Astrocyte (in vitro differentiated cells and primary cell): ENCODE data around the gene CDC14B. TPM values are rescaled to one million over a fixed set of nuclear protein-coding genes. Genes with fewer than 3 reads are reported as not detected.
A peak's percentile ranks its signal among the peaks of the same experiment; 100 is the strongest.
"Not testable (repeated sequence)": the region's sequence is repeated elsewhere in the genome, so short reads cannot be mapped to it uniquely, and the experiment has no call there.

Experiments
- DNase-seq: peaks from one replicate; pipeline ENCODE4 v3.0.0-alpha.2; 2010; ENCODE audit warnings: low read depth
- FAIRE-seq: peaks from 2 replicates; lab custom pipeline; 2011; peaks lifted over from hg19 to GRCh38; lab: Jason Lieb, UNC
- H2AFZ ChIP-seq: 2 replicates; pipeline ENCODE4 v1.6.0; 2012; ENCODE audit warnings: low read depth, low read length, inconsistent platforms
- H3K27ac ChIP-seq: 2 replicates; pipeline ENCODE4 v1.5.1; 2011; ENCODE audit warnings: low read depth, low read length, inconsistent platforms
- H3K27me3 ChIP-seq: 2 replicates; pipeline ENCODE4 v1.6.0; 2011; ENCODE audit warnings: low read length, inconsistent platforms; ENCODE audit not compliant: insufficient read depth
- H3K36me3 ChIP-seq: 2 replicates; pipeline ENCODE4 v1.5.1; 2011; ENCODE audit warnings: low read length, inconsistent platforms; ENCODE audit not compliant: insufficient read depth
- H3K4me1 ChIP-seq: 2 replicates; pipeline ENCODE4 v1.5.1; 2011; ENCODE audit warnings: low read length, inconsistent platforms; ENCODE audit not compliant: insufficient read depth
- H3K4me2 ChIP-seq: 2 replicates; pipeline ENCODE4 v1.6.0; 2012; ENCODE audit warnings: low read length, inconsistent platforms
- H3K4me3 ChIP-seq: 2 replicates; pipeline ENCODE4 v1.5.1; 2011; ENCODE audit warnings: low read depth, mild to moderate bottlenecking, low read length, inconsistent platforms; ENCODE audit not compliant: insufficient read depth
- H3K79me2 ChIP-seq: 2 replicates; pipeline ENCODE4 v1.6.0; 2012; ENCODE audit warnings: mild to moderate bottlenecking, low read length, inconsistent platforms; ENCODE audit not compliant: insufficient read depth
- H3K9ac ChIP-seq: 2 replicates; pipeline ENCODE4 v1.6.0; 2012; ENCODE audit warnings: mild to moderate bottlenecking, low read length, inconsistent platforms
- H3K9me3 ChIP-seq: 2 replicates; pipeline ENCODE4 v1.5.1; 2012; ENCODE audit warnings: low read depth, mild to moderate bottlenecking, low read length, inconsistent platforms; ENCODE audit not compliant: insufficient read depth
- H4K20me1 ChIP-seq: 2 replicates; pipeline ENCODE4 v1.6.0; 2012; ENCODE audit warnings: low read length, inconsistent platforms; ENCODE audit not compliant: insufficient read depth
- H3K27ac Mint-ChIP-seq: one replicate; pipeline ENCODE4 v1.8.0; 2021; ENCODE audit warnings: mild to moderate bottlenecking, mixed read lengths; ENCODE audit not compliant: unreplicated experiment
- H3K27me3 Mint-ChIP-seq: one replicate; pipeline ENCODE4 v1.8.0; 2021; ENCODE audit warnings: low read depth, mixed read lengths; ENCODE audit not compliant: unreplicated experiment
- H3K36me3 Mint-ChIP-seq: one replicate; pipeline ENCODE4 v1.8.0; 2021; ENCODE audit warnings: low read depth, mixed read lengths; ENCODE audit not compliant: unreplicated experiment
- H3K4me1 Mint-ChIP-seq: one replicate; pipeline ENCODE4 v1.8.0; 2021; ENCODE audit warnings: low read depth, mixed read lengths; ENCODE audit not compliant: unreplicated experiment
- H3K4me3 Mint-ChIP-seq: one replicate; pipeline ENCODE4 v1.8.0; 2021; ENCODE audit warnings: mild to moderate bottlenecking, moderate library complexity, mixed read lengths; ENCODE audit not compliant: unreplicated experiment
- H3K9me3 Mint-ChIP-seq: one replicate; pipeline ENCODE4 v1.8.0; 2021; ENCODE audit warnings: mild to moderate bottlenecking, mixed read lengths; ENCODE audit not compliant: unreplicated experiment
- EZH2 ChIP-seq: IDR thresholded peaks from 2 replicates; pipeline ENCODE4 v1.6.1; 2012; ENCODE audit warnings: mild to moderate bottlenecking, low read length, inconsistent platforms; ENCODE audit not compliant: insufficient read depth
- total RNA-seq: library from RNA; stranded (reverse); gene quantifications from 2 replicates; pipeline ENCODE4 v1.2.1, GENCODE V29; 2021
- TF ChIP-seq, protein P1 (sequence below): IDR thresholded peaks from 2 replicates; pipeline ENCODE4 v1.5.1; 2011; ENCODE audit warnings: low read depth, mild to moderate bottlenecking, inconsistent platforms, low read length, moderate library complexity; ENCODE audit not compliant: insufficient read depth

CDC14B gene
- total RNA-seq, 1 donor from 2014 or later, result 22.5 TPM

- Mint-ChIP-seq H3K27me3 (no peaks in the 10 kb centered on the region), H3K9me3 (no peaks in the 10 kb centered on the region), H3K36me3 (no peaks in the 10 kb centered on the region), H3K4me3 (no peak overlapping the region), H3K4me1 (peaks cover 9% of the 10 kb centered on the region), H3K27ac (no peak overlapping the region)
- TF ChIP-seq, protein P1, sequence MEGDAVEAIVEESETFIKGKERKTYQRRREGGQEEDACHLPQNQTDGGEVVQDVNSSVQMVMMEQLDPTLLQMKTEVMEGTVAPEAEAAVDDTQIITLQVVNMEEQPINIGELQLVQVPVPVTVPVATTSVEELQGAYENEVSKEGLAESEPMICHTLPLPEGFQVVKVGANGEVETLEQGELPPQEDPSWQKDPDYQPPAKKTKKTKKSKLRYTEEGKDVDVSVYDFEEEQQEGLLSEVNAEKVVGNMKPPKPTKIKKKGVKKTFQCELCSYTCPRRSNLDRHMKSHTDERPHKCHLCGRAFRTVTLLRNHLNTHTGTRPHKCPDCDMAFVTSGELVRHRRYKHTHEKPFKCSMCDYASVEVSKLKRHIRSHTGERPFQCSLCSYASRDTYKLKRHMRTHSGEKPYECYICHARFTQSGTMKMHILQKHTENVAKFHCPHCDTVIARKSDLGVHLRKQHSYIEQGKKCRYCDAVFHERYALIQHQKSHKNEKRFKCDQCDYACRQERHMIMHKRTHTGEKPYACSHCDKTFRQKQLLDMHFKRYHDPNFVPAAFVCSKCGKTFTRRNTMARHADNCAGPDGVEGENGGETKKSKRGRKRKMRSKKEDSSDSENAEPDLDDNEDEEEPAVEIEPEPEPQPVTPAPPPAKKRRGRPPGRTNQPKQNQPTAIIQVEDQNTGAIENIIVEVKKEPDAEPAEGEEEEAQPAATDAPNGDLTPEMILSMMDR, result no peak
- TF ChIP-seq EZH2, result no peak
- Histone ChIP-seq H3K9me3 (no peaks in the 10 kb centered on the region), H3K9ac (no peak overlapping the region), H4K20me1 (peaks cover 19% of the 10 kb centered on the region), H3K36me3 (no peaks in the 10 kb centered on the region), H2AFZ (no peak overlapping the region), H3K4me1 (no peaks in the 10 kb centered on the region), H3K27ac (no peak overlapping the region), H3K4me2 (no peak overlapping the region), H3K27me3 (no peaks in the 10 kb centered on the region), H3K79me2 (peaks cover 3% of the 10 kb centered on the region), H3K4me3 (no peak overlapping the region)
- FAIRE-seq (no peak), DNase-seq (no peak)
Observed at GRCh38 chr9:96587338-96588315, 32.0 kb downstream of the CDC14B start.

DNA sequence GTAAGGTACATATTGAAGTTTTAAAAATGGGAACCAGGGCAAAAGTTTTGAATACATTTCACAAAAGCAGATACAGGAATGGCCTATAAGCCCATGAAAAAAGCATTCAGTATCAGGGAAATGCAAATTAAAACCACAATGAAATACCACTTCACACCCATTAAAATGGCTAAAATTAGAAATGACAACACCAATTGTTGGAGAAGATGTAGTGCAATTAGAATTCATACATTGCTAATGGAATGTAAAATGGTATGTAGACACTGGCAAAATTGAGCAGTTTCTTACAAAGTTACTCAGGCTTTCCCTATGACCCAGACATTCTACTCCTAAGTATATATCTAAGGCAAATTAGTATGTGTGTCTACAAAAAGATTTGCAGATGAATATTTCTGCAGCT is 34.2 kb downstream of the CDC14B start:
- H3K36me3 Mint-ChIP-seq, result no peaks in the 10 kb centered on the region
- no peak overlapping the region for H3K4me3 ChIP-seq
- no peak overlapping the region for H2AFZ ChIP-seq
- peaks cover 8% of the 10 kb centered on the region for H3K79me2 ChIP-seq
- peaks cover 17% of the 10 kb centered on the region for H3K4me1 Mint-ChIP-seq
- no peak overlapping the region for H3K27ac ChIP-seq
- no peaks in the 10 kb centered on the region for H3K27me3 ChIP-seq
- no peak overlapping the region for H3K9ac ChIP-seq
- H3K36me3 ChIP-seq, result no peaks in the 10 kb centered on the region
- no peaks in the 10 kb centered on the region for H3K4me1 ChIP-seq
- H3K4me2 ChIP-seq, result no peak overlapping the region
- peak; percentile 34 for FAIRE-seq
- TF ChIP-seq, protein P1, result no peak
- TF ChIP-seq EZH2, result no peak
- H3K27me3 Mint-ChIP-seq, result no peaks in the 10 kb centered on the region
- no peaks in the 10 kb centered on the region for H3K9me3 Mint-ChIP-seq
- no peaks in the 10 kb centered on the region for H3K9me3 ChIP-seq
- peaks cover 19% of the 10 kb centered on the region for H4K20me1 ChIP-seq
- no peak overlapping the region for H3K4me3 Mint-ChIP-seq
- H3K27ac Mint-ChIP-seq, result peak overlapping the region; percentile 0
- DNase-seq, result peak; percentile 52

DNA sequence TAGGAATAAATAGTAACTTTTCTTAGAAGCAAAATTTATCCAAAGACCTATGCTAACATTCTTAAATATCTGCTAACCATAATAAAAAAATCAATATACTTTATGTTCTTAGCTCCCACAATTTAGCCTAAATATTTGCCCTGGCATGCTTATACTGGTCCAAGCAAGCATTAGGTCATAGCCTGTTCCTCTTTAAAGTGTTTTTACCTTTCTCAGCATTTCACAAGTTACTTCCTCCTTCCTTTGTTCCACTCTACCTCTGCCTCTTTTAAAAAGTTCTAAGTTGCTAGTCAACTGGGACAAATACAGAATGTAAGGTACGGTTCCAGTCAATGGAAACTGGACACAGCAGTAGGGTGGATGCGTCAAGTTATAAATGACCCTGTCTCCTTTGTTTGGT is 37.4 kb downstream of the CDC14B start:
- H4K20me1 ChIP-seq, result peaks cover 17% of the 10 kb centered on the region
- H3K27me3 Mint-ChIP-seq, H2AFZ ChIP-seq, H3K4me2 ChIP-seq, H3K27me3 ChIP-seq, H3K9me3 ChIP-seq, H3K27ac ChIP-seq, H3K27ac Mint-ChIP-seq, DNase-seq, H3K79me2 ChIP-seq, H3K36me3 ChIP-seq, H3K4me3 ChIP-seq, H3K36me3 Mint-ChIP-seq, H3K9ac ChIP-seq, H3K9me3 Mint-ChIP-seq, H3K4me3 Mint-ChIP-seq, H3K4me1 ChIP-seq: not testable (repeated sequence)
- FAIRE-seq, result peak; percentile 64
- peaks cover 17% of the 10 kb centered on the region for H3K4me1 Mint-ChIP-seq
